AG08395 (cell line): Measurements from ENCODE around the gene MTUS2.
"Not testable (repeated sequence)": the region's sequence is repeated elsewhere in the genome, so short reads cannot be mapped to it uniquely, and the experiment has no call there.

Source experiments
- DNase-seq: peaks from one replicate; pipeline ENCODE4 v3.0.0; 2012; ENCODE audit warnings: mixed read lengths, low spot score

Gene MTUS2

DNA sequence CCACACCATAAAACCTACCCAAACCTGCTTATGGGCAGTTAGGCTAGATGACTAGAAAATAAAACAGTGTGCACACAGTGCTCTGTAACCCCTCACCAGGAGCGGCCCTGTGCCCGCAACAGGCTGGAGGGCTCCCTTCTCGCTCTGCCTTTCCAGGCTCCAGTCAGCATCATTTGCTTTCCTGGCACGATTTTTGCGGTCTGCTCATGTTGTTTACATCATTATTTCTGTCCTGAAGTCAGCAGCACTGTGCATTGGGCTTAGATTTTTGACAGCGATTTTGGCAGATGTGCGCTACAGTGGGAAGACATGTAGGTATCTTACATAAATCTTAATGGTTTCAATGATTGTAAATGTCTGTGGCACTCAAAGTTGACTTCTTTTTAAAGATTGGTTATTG lies 344.0 kb downstream of the MTUS2 start:
- DNase-seq: no peak

DNA sequence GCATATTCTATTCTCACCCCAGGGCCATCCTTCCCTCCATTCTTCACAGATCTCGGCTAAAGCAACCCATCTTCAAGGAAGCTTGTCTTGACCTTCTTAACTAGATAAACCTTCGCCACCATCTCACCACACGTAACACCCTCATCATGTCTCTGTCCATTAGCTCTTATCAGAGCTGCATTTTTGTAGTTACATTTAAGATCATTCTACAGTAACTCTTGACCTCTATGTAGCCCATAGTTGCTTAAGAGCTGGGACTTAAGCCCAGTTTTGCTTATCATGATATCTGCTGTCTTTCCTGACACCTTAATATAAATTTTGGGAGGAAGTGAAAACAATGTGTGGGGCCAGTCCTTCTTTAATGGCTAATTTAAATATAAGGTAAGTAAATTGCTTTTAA lies 345.1 kb downstream of the MTUS2 start:
- no peak for DNase-seq

DNA sequence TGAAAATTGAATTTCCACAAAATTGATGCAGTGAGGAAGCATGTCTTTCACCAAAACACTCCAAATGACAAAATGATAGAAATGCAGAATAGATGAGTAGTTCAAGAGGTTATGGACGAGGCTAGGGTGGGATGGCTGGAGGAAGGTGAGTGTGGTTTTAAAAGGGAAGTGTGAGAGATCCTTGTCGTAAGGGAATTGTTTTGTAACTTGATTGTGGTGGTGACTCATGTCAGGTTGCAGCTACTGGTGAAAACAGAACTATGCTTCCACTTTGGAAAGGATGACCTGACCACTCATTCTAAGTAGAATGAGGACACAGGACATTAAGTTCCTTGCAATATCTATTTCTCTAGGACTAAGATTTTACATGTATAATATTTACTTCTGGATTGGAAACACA lies 345.7 kb downstream of the MTUS2 start:
- no peak for DNase-seq

- no peak for DNase-seq
Observed at GRCh38 chr13:29170436-29171082, 350.4 kb downstream of the MTUS2 start.

GRCh38 chr13:29171244-29171643 lies 351.1 kb downstream of the MTUS2 start:
- DNase-seq: no peak

GRCh38 chr13:29174093-29174492 lies 354.0 kb downstream of the MTUS2 start:
- no peak for DNase-seq

DNA sequence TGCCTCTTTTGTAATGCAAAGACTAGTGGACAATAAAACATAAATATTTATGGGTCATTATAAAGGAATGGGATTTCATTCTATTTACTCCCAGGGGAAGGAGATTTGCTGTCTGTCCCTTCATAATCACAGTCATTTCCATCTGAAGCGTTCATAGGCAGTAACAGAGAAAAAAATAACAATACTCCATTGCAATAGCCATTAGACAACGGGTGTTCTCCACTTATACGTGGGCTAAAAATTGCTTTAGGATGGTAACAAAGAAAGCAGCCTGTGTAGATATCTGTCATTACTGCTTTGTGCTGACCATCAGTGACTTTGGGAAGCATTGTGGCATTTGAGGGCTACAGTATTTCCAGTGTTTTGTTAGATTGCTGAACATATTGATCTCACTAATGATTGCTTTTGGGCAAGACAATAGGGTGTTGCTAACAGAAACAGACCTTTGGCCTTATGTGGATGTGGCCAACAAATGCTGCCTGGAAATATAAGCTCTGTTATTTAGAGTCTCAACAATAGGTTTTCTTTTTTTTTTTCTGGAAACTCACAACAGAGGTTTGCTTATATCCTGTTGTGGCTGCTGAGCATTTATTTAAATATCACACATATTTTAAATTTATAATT lies 355.2 kb downstream of the MTUS2 start:
- no peak for DNase-seq

DNA sequence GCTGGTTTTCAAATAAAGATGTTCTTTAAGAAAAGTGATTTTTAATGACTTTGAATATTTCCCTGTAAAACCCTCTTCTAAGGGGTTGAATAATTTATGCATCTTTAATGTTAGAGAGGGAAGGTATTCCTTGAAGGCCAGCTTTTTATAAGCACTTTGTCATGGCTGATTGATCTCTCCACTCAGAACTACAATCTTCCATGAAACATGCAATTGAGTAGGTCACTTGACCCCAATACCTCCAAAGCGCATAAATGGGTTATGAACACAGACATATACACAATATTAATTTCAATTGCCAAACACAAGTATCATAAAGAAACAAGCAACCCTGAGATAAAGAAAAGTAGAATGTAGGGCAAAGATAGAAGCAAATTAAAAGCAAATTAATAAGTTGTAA lies 359.9 kb downstream of the MTUS2 start:
- DNase-seq: no peak

DNA sequence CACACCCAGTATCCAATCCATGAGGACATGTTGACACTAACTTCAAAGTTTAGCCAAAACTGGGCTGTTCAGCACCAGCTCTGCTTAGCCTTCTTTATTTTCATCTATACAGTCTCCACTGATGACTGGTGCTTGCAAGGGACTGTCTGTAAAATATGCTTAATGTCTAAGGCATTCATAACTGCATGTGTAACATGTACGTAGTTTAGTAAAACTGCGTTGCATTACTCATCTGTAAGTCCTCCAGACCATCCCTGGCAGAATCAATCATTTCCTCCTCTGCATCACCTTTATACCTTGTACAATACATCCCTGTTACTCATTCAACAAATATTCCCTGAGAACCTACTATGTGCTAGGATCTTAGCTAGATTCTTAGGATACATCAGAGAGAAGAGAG lies 362.1 kb downstream of the MTUS2 start:
- DNase-seq: no peak

GRCh38 chr13:29185926-29186325 lies 365.8 kb downstream of the MTUS2 start:
- no peak for DNase-seq

DNA sequence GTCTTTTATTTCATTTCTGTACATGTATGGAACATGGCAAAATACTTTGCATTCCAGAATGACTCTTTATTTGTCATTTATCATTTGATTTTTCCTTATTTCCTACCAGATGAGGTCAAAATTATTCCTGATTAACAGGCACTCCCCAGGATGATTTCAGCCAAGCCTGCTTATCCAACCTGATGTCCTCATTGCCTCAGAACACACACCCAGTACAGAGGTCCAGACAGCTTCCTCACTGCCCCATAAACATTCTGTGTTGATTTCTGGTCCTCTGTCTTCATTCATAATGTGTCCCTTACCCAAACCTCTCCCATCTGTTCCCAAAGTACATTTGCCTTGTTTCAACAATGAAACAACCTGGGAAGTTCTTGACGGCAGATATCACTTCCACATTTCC lies 367.4 kb downstream of the MTUS2 start:
- no peak for DNase-seq

DNA sequence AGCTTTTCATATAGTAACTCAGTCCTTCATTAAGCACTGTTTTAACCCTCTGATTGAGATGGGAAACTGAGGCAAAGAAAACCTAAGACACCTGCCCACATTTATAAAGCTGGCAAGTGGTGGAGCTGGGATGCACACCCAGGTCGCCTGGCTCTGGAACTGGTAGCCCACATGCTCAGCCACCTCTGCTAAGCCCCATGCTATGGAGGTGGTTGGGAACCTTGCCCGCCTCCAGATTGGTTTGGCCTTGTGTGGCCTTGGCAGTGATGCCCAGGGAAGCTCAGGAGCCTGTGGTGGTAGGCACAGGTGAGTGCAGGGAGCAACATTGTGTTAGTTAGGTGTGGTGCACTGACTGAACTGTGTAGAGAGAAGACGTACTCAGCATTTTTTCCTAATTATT lies 370.2 kb downstream of the MTUS2 start:
- DNase-seq: no peak

DNA sequence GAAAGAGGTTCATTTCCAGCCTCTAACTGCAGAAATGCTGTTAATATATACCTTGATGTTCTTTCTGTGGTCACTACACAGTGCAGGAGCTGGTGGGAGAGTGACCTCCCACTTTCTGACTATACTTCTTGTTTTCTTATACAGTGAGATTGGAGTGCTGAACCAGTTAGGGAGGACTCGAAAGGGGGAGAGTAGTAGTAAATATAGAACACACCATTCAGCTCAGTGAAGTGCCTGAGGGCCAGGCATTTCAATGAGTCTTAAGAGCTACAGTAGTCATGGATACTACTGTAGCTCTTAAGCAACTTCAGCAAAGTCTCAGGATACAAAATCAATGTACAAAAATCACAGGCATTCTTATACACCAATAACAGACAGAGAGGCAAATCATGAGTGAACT lies 372.9 kb downstream of the MTUS2 start:
- no peak for DNase-seq

DNA sequence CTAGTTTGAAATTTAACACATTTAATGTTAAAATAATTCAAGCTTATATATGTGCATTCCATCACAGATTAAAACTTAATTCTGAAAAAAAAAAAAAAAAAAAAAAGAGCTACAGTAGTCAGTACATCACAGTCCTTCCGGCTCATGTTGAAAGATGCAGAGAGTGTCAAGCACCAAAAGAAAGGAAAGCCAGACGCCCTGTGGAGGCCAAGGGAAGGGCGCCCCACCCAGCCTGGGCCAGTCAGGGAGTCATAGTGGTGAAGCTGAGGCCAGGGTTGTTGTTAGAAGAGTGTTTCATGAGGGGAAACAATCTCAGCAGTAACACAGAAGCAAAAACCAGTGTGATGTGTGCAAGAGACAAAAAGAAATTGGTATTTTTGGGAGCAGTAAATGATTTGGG lies 375.3 kb downstream of the MTUS2 start:
- no peak for DNase-seq

DNA sequence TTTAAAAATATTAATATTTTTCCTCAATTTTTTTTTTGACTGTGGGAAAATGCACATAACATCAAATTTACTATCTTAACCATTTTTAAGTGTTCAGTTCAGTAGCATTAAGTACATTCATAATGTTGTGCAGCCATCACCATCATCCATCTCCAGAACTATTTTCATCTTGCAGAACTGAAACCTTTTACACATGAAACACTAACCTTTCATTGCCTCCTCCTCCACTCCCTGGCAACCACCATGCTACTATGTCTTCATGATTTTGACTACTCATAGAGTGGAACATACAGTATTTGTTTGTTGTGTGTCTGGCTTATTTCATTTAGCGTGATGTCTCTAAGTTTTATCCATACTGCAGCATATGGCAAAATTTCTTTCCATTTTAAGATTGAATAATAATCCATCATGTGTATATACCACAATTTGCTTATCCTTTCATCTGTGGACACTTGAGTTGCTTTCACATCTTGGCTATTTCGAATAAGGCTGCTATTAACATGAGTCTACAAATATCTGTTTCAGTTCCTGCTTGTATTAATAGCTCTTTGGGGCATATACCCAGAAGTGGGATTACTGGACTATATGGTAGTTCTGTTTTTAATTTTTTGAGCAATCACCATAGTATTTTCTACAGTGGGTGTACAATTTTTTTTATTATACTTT lies 376.4 kb downstream of the MTUS2 start:
- DNase-seq: no peak

GRCh38 chr13:29202753-29203152 lies 382.6 kb downstream of the MTUS2 start:
- DNase-seq: not testable (repeated sequence)

DNA sequence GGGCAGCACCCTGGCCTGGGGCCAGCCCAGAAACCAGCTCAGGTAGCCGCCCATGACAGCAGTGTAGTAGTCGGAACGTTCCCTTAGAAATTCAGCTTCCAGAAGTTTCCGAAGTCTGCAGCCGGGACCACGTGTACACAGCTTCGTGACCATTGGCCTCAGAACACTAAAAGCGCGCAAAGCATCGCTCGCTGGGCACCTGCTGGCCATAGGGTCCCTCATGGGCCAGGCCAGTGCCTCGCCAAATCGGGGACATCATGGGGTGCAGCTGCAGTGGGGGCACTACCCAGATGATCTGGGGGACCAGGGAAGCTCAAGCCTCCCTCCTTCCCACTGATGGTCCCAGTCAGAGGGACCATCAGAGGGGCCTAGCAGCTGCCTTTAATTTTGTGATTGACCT lies 384.5 kb downstream of the MTUS2 start:
- no peak for DNase-seq

- DNase-seq: no peak
Observed at GRCh38 chr13:29210676-29211075, 390.5 kb downstream of the MTUS2 start.

DNA sequence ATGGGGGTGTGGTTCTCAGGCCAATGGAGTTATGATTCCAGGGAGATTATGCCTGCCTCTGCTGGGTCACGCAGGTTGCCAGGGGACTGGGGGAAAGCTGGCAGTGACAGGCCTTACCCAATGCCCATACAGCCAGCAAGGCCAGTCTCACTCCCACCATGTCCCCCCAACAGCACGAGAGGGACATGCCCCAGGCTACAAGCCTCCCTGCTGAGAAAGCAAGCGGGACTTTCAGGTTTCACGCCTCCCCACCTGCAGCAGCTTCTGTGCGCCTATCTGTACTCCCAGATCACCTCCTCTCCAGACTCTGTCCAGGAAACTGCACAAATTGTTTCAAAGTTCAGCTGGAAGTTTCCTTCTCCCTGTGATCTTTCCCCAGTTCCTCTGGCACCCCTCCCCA lies 391.0 kb downstream of the MTUS2 start:
- DNase-seq: not testable (repeated sequence)

DNA sequence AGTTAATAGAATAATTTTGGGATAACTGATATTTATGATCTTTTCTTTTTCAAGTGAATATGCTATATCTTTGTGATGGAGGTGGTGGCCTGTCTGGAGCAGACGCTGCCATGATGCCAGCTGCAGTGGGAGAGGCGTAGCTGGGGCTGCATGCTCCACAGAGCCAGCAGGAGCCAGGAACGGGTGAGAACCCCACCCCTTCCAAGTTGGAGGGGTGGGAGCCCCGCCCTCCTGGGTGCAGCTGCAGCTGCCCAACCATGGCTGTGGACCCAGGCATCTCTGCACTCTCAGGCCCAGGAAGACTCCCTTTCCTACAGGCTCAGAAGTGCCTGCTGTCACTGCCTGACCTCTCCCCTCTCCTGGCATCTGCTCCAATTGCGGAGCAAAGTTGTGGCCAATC lies 402.3 kb downstream of the MTUS2 start:
- no peak for DNase-seq

GRCh38 chr13:29224206-29224605 lies 404.1 kb downstream of the MTUS2 start:
- no peak for DNase-seq

DNA sequence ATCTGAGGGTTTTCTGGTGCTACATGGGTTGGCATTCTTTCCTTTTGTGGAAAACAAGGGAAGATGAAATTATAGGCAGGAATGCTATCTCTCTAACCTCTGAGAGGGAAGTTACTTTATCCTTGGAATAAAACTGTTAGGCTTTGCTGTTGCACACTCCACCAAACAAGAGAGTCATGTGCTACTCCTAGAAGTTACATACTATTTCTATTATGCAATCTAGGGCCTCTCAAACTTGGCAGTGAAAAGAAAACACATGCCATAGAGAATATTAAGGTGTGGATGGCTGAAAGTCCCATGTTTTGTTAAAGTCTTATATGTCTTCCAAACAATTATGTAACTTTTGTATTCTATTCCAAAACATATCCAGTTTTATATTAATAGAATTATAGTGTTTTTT lies 407.4 kb downstream of the MTUS2 start:
- no peak for DNase-seq

DNA sequence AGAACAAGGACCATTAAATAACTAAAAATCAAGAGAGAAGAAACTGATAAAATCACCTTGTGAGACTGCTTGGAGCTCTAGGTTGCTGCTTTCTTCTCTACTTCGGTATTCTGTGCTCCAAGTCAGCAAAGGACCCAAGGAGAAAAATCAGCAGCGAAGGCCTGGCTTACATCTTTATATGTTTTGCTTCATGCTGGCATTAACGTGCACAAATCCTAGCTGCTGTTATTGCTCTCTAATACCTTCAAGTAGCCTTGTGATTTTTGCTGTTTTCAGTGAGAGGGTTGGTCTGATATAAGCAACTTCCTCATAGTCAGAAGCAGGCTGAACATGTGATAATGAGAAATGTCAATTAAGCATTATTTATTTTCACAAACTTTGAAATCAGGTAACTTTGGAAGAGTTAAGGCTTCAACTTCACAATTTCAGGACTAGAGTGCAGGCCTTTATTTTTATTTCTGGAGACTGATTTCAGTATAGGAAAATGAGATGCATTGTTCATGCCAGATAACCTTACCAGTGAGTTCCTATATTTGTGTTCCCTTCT lies 410.2 kb downstream of the MTUS2 start:
- no peak for DNase-seq
